Measurements from ENCODE around the gene COL6A3. TPM values are rescaled to one million over a fixed set of nuclear protein-coding genes. Genes with fewer than 3 reads are reported as not detected.

The COL6A3 gene, protein sequence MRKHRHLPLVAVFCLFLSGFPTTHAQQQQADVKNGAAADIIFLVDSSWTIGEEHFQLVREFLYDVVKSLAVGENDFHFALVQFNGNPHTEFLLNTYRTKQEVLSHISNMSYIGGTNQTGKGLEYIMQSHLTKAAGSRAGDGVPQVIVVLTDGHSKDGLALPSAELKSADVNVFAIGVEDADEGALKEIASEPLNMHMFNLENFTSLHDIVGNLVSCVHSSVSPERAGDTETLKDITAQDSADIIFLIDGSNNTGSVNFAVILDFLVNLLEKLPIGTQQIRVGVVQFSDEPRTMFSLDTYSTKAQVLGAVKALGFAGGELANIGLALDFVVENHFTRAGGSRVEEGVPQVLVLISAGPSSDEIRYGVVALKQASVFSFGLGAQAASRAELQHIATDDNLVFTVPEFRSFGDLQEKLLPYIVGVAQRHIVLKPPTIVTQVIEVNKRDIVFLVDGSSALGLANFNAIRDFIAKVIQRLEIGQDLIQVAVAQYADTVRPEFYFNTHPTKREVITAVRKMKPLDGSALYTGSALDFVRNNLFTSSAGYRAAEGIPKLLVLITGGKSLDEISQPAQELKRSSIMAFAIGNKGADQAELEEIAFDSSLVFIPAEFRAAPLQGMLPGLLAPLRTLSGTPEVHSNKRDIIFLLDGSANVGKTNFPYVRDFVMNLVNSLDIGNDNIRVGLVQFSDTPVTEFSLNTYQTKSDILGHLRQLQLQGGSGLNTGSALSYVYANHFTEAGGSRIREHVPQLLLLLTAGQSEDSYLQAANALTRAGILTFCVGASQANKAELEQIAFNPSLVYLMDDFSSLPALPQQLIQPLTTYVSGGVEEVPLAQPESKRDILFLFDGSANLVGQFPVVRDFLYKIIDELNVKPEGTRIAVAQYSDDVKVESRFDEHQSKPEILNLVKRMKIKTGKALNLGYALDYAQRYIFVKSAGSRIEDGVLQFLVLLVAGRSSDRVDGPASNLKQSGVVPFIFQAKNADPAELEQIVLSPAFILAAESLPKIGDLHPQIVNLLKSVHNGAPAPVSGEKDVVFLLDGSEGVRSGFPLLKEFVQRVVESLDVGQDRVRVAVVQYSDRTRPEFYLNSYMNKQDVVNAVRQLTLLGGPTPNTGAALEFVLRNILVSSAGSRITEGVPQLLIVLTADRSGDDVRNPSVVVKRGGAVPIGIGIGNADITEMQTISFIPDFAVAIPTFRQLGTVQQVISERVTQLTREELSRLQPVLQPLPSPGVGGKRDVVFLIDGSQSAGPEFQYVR (N-terminal part only)
- 544 to 655 TPM (median 645 TPM) in 3 replicates for total RNA-seq

DNA sequence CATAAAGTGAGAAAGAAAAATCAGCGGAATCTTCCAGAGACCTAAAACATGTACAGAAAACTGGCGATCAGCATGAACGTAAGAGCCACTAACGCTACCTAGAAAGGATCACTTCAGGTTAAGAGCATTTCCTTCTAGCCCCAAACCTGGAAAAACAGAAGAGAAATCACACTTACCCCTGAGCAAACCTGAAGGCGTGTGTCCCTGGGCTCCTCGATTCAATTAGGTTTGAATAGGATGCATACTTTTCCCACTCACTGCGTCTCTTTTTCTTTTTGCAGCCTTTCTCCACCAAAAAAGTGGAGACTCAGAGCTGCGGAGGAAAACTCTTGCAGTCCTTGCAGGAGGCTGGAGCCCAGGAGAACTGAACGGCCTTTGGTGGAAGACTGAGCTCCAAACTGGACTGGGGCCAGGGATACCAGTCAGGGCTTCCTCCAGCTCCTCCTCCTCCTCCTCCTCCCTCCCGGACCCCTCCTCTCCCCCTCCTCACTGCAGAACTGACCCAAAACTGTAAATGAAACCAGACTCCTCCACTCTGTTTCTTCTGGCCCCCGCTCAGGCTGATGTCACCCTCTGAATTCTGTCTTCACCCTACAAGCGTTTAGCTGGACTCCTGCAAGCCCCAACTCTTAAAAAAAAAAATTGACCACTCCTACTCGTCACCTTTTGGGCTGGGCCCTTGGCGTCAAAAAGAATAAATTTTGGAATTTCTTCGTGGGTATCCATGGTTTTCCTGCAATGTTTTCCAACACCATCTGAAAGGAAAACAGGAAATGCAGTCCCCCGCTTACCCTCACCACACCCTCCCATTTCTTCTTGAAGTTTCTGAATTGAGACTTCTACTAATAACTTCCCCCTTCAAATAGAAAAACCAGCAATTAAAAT, at the start of gene COL6A3:
Gene COL6A3, minus strand, starts transcription at position 388 of the 885 bp plus-strand sequence. CDS start 17,347 bp downstream, outside the sequence.
- Mint-ChIP-seq H3K27ac (peak within 1 kb of the TSS; percentile 91), H3K27me3 (ENCODE audit: low read depth) (no peaks in the 10 kb centered on the region), H3K9me3 (no peaks in the 10 kb centered on the region), H3K4me1 (peaks cover 25% of the 10 kb centered on the region), H3K36me3 (no peaks in the 10 kb centered on the region), H3K4me3 (peak within 1 kb of the TSS; percentile 85)
- TF ChIP-seq, protein P1, sequence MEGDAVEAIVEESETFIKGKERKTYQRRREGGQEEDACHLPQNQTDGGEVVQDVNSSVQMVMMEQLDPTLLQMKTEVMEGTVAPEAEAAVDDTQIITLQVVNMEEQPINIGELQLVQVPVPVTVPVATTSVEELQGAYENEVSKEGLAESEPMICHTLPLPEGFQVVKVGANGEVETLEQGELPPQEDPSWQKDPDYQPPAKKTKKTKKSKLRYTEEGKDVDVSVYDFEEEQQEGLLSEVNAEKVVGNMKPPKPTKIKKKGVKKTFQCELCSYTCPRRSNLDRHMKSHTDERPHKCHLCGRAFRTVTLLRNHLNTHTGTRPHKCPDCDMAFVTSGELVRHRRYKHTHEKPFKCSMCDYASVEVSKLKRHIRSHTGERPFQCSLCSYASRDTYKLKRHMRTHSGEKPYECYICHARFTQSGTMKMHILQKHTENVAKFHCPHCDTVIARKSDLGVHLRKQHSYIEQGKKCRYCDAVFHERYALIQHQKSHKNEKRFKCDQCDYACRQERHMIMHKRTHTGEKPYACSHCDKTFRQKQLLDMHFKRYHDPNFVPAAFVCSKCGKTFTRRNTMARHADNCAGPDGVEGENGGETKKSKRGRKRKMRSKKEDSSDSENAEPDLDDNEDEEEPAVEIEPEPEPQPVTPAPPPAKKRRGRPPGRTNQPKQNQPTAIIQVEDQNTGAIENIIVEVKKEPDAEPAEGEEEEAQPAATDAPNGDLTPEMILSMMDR (IDR thresholded peaks at IDR 0.05; ENCODE audit: unreplicated experiment): no peak
- no peak for DNase-seq (ENCODE audit: low spot score in 2 of 2, unreplicated experiment in 2 of 2)

DNA sequence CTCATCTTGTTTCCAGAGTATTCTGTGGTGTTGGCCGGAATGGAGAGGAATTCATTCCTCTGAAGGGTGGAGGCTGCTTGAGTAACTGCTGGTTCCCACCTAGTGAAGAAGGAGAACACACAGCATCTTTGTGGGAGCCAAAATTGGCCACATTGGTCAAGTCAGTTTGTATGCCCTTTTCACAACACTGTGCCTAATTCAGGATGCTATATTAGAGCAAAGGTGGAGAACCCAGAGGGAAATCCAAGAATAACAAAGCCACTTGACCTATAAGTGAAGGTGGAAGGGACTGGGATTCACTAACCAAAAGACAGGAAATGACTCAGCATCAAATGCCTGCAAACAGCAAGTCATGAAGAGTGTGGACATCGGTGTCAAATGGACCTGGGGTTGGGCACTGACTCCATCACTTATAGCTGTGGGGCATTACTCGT, 45.8 kb upstream of the COL6A3 start:
- peaks cover 9% of the 10 kb centered on the region for H3K9me3 Mint-ChIP-seq
- no peak overlapping the region for H3K27ac Mint-ChIP-seq
- no peak for DNase-seq (ENCODE audit: low spot score in 2 of 2, unreplicated experiment in 2 of 2)

DNA sequence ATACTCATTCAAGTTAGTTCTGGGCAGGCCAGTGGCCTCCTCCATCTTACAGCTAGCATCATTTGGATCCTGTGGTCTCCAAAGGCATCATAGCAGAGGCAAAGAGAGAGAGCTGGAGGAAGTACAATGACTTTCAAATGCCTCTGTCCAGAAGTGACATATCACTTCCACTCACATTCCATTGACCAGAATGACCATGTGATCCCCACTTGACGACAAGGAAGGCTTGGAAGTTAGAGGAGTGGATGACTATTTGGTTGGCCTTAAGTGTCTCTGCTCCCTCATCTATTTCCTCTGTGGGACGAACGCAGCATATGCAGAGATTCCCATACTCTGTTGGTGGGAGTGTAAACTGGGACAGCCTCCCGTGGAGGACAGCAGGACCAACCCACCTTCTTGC, 45.3 kb upstream of the COL6A3 start:
- no peak for DNase-seq (ENCODE audit: low spot score in 2 of 2, unreplicated experiment in 2 of 2)
- Mint-ChIP-seq H3K4me1 (no peaks in the 10 kb centered on the region), H3K27ac (no peak overlapping the region), H3K27me3 (ENCODE audit: low read depth) (peaks cover 5% of the 10 kb centered on the region), H3K36me3 (no peaks in the 10 kb centered on the region), H3K4me3 (no peak overlapping the region), H3K9me3 (peaks cover 12% of the 10 kb centered on the region)
- TF ChIP-seq, protein P1 (IDR thresholded peaks at IDR 0.05; ENCODE audit: unreplicated experiment): no peak

More for the DNA sequence above, 45.8 kb upstream of the COL6A3 start:
- Mint-ChIP-seq H3K4me3 (no peak overlapping the region), H3K4me1 (no peaks in the 10 kb centered on the region), H3K36me3 (no peaks in the 10 kb centered on the region), H3K27me3 (ENCODE audit: low read depth) (peaks cover 5% of the 10 kb centered on the region)
- TF ChIP-seq, protein P1 (IDR thresholded peaks at IDR 0.05; ENCODE audit: unreplicated experiment): no peak

- H3K4me1 Mint-ChIP-seq: peaks cover 1% of the 10 kb centered on the region
- H3K9me3 Mint-ChIP-seq: peaks cover 13% of the 10 kb centered on the region
- no peak for DNase-seq (ENCODE audit: low spot score in 2 of 2, unreplicated experiment in 2 of 2)
- H3K27me3 Mint-ChIP-seq (ENCODE audit: low read depth): peaks cover 5% of the 10 kb centered on the region
- TF ChIP-seq, protein P1 (IDR thresholded peaks at IDR 0.05; ENCODE audit: unreplicated experiment): no peak
- H3K36me3 Mint-ChIP-seq: no peaks in the 10 kb centered on the region
- no peak overlapping the region for H3K27ac Mint-ChIP-seq
- no peak overlapping the region for H3K4me3 Mint-ChIP-seq
Measured at GRCh38 chr2:237458519-237458918, 44.6 kb upstream of the COL6A3 start.
